ENCODE results near the gene TBC1D19. TPM values are rescaled to one million over a fixed set of nuclear protein-coding genes. Genes with fewer than 3 reads are reported as not detected.

TBC1D19 gene
- total RNA-seq, 1 experiment from 2014 or later = 9.7 TPM

- DNase-seq (ENCODE audit: low read depth in 1 of 2, low spot score in 2 of 2) = no peak
- Histone ChIP-seq H3K9me3 (replicated peaks) (no peaks in the 10 kb centered on the region), H3K4me3 (no peak overlapping the region), H3K36me3 (no peaks in the 10 kb centered on the region), H3K4me1 (replicated peaks) (no peaks in the 10 kb centered on the region), H3K27me3 (replicated peaks) (no peaks in the 10 kb centered on the region), H3K27ac (no peak overlapping the region)
Measured at GRCh38 chr4:26766141-26766540, 182.3 kb downstream of the TBC1D19 start.

- no peaks in the 10 kb centered on the region for H3K36me3 ChIP-seq
- DNase-seq (ENCODE audit: low read depth in 1 of 2, low spot score in 2 of 2) = no peak
- H3K27ac ChIP-seq = no peak overlapping the region
- H3K4me1 ChIP-seq (replicated peaks) = no peaks in the 10 kb centered on the region
- no peaks in the 10 kb centered on the region for H3K9me3 ChIP-seq (replicated peaks)
- no peak overlapping the region for H3K4me3 ChIP-seq
- no peaks in the 10 kb centered on the region for H3K27me3 ChIP-seq (replicated peaks)
Measured at GRCh38 chr4:26772096-26772873, 188.4 kb downstream of the TBC1D19 start.

- no peaks in the 10 kb centered on the region for H3K36me3 ChIP-seq
- no peaks in the 10 kb centered on the region for H3K9me3 ChIP-seq (replicated peaks)
- H3K4me1 ChIP-seq (replicated peaks) = no peaks in the 10 kb centered on the region
- H3K27me3 ChIP-seq (replicated peaks) = no peaks in the 10 kb centered on the region
- no peak overlapping the region for H3K27ac ChIP-seq
- no peak for DNase-seq (ENCODE audit: low read depth in 1 of 2, low spot score in 2 of 2)
- no peak overlapping the region for H3K4me3 ChIP-seq
Measured at GRCh38 chr4:26779224-26779623, 195.3 kb downstream of the TBC1D19 start.

GRCh38 chr4:26779674-26780073 is 195.8 kb downstream of the TBC1D19 start:
- Histone ChIP-seq H3K27me3 (replicated peaks) (no peaks in the 10 kb centered on the region), H3K27ac (no peak overlapping the region), H3K9me3 (replicated peaks) (no peaks in the 10 kb centered on the region), H3K4me3 (no peak overlapping the region), H3K4me1 (replicated peaks) (no peaks in the 10 kb centered on the region), H3K36me3 (no peaks in the 10 kb centered on the region)
- no peak for DNase-seq (ENCODE audit: low read depth in 1 of 2, low spot score in 2 of 2)

- Histone ChIP-seq H3K27me3 (replicated peaks) (no peaks in the 10 kb centered on the region), H3K4me3 (no peak overlapping the region), H3K27ac (no peak overlapping the region), H3K4me1 (replicated peaks) (no peaks in the 10 kb centered on the region), H3K9me3 (replicated peaks) (no peaks in the 10 kb centered on the region), H3K36me3 (no peaks in the 10 kb centered on the region)
- DNase-seq (ENCODE audit: low read depth in 1 of 2, low spot score in 2 of 2) = no peak
Measured at GRCh38 chr4:26780539-26780938, 196.7 kb downstream of the TBC1D19 start.

- no peak for DNase-seq (ENCODE audit: low read depth in 1 of 2, low spot score in 2 of 2)
- Histone ChIP-seq H3K9me3 (replicated peaks) (no peaks in the 10 kb centered on the region), H3K27ac (no peak overlapping the region), H3K4me1 (replicated peaks) (no peaks in the 10 kb centered on the region), H3K36me3 (no peaks in the 10 kb centered on the region), H3K27me3 (replicated peaks) (no peaks in the 10 kb centered on the region), H3K4me3 (no peak overlapping the region)
Measured at GRCh38 chr4:26782168-26782829, 198.4 kb downstream of the TBC1D19 start.

- Histone ChIP-seq H3K4me1 (replicated peaks) (no peaks in the 10 kb centered on the region), H3K27me3 (replicated peaks) (no peaks in the 10 kb centered on the region), H3K4me3 (no peak overlapping the region), H3K9me3 (replicated peaks) (no peaks in the 10 kb centered on the region), H3K27ac (no peak overlapping the region), H3K36me3 (no peaks in the 10 kb centered on the region)
- DNase-seq (ENCODE audit: low read depth in 1 of 2, low spot score in 2 of 2) = no peak
Measured at GRCh38 chr4:26782830-26783202, 198.9 kb downstream of the TBC1D19 start.

- Histone ChIP-seq H3K9me3 (replicated peaks) (no peaks in the 10 kb centered on the region), H3K27me3 (replicated peaks) (no peaks in the 10 kb centered on the region), H3K4me3 (no peak overlapping the region), H3K4me1 (replicated peaks) (no peaks in the 10 kb centered on the region), H3K27ac (no peak overlapping the region), H3K36me3 (no peaks in the 10 kb centered on the region)
- DNase-seq (ENCODE audit: low read depth in 1 of 2, low spot score in 2 of 2) = no peak
Measured at GRCh38 chr4:26784207-26784865, 200.5 kb downstream of the TBC1D19 start.

GRCh38 chr4:26785312-26785711 is 201.4 kb downstream of the TBC1D19 start:
- no peak for DNase-seq (ENCODE audit: low read depth in 1 of 2, low spot score in 2 of 2)
- Histone ChIP-seq H3K27me3 (replicated peaks) (no peaks in the 10 kb centered on the region), H3K36me3 (no peaks in the 10 kb centered on the region), H3K9me3 (replicated peaks) (no peaks in the 10 kb centered on the region), H3K4me3 (no peak overlapping the region), H3K27ac (no peak overlapping the region), H3K4me1 (replicated peaks) (no peaks in the 10 kb centered on the region)

GRCh38 chr4:26785810-26786209 is 201.9 kb downstream of the TBC1D19 start:
- Histone ChIP-seq H3K36me3 (no peaks in the 10 kb centered on the region), H3K4me1 (replicated peaks) (no peaks in the 10 kb centered on the region), H3K4me3 (no peak overlapping the region), H3K27ac (no peak overlapping the region), H3K9me3 (replicated peaks) (no peaks in the 10 kb centered on the region), H3K27me3 (replicated peaks) (no peaks in the 10 kb centered on the region)
- DNase-seq (ENCODE audit: low read depth in 1 of 2, low spot score in 2 of 2) = no peak

GRCh38 chr4:26786916-26787315 is 203.0 kb downstream of the TBC1D19 start:
- Histone ChIP-seq H3K4me3 (no peak overlapping the region), H3K36me3 (no peaks in the 10 kb centered on the region), H3K27ac (no peak overlapping the region), H3K4me1 (replicated peaks) (no peaks in the 10 kb centered on the region), H3K27me3 (replicated peaks) (no peaks in the 10 kb centered on the region), H3K9me3 (replicated peaks) (no peaks in the 10 kb centered on the region)
- no peak for DNase-seq (ENCODE audit: low read depth in 1 of 2, low spot score in 2 of 2)

- Histone ChIP-seq H3K27me3 (replicated peaks) (no peaks in the 10 kb centered on the region), H3K36me3 (no peaks in the 10 kb centered on the region), H3K4me1 (replicated peaks) (no peaks in the 10 kb centered on the region), H3K27ac (no peak overlapping the region), H3K9me3 (replicated peaks) (no peaks in the 10 kb centered on the region), H3K4me3 (no peak overlapping the region)
- DNase-seq (ENCODE audit: low read depth in 1 of 2, low spot score in 2 of 2) = no peak
Measured at GRCh38 chr4:26787461-26788340, 203.8 kb downstream of the TBC1D19 start.

GRCh38 chr4:26788341-26788733 is 204.5 kb downstream of the TBC1D19 start:
- Histone ChIP-seq H3K27me3 (replicated peaks) (no peaks in the 10 kb centered on the region), H3K27ac (no peak overlapping the region), H3K36me3 (no peaks in the 10 kb centered on the region), H3K4me3 (no peak overlapping the region), H3K4me1 (replicated peaks) (no peaks in the 10 kb centered on the region), H3K9me3 (replicated peaks) (no peaks in the 10 kb centered on the region)
- no peak for DNase-seq (ENCODE audit: low read depth in 1 of 2, low spot score in 2 of 2)

Data from SJSA1 (cell line).